Heart left ventricle (tissue), 13 donors: ENCODE measurements around the gene CFAP161.

Source experiments
- POLR2A ChIP-seq, 2 donors: fragments of 450-650 bp; IDR thresholded peaks; one replicate each; pipeline ENCODE4 v1.6.1; 2017; ENCODE audit warnings: antibody characterized with exemption in 2 of 2, mild to moderate bottlenecking in 2 of 2, moderate library complexity in 2 of 2
- TF ChIP-seq, protein P1 (sequence below), 12 donors: fragments of 200-600 bp; sonication (generic) in 4 of 12; IDR thresholded peaks; one replicate each; pipeline versions ENCODE4 v1.5.0 to v1.8.0; 2018 to 2022; ENCODE audit warnings: antibody characterized with exemption in 12 of 12, mild to moderate bottlenecking in 5 of 12
- donor health status: ischemic (EF 13 %, LVEDD 7.1; RV severe dilation, severe dysfunction).
- donor health status: DM: no; HTN: yes; CAD: no.
- donor health status: DM: no; HTN: no; CAD: no.
- donor health status: ischemic (EF 25% LVEDD 6.9; RV normal size, moderate dysfunction).
- donor health status: ischemic (EF 25% LVEDD 5.7; RV mildly dilated, moderate dysfunction).
- donor health status: ischemic (EF 35%, LVEDD 5.7; RV mildly dilated, moderate dysfunction).
- donor health status: nonischemic (EF 11% LVEDD 7.7; RV severe dilation, severe dysfunction).
- donor health status: DM: yes; HTN: yes; CAD: no.
- donor health status: PGD.
- donor health status: ischemic (EF 29% LVEDD 5.4; RV normal size, mild dysfunction).
- donor health status: nonischemic (EF 23%, LVEDD 6.1; RV moderate dilation, normal function).

DNA sequence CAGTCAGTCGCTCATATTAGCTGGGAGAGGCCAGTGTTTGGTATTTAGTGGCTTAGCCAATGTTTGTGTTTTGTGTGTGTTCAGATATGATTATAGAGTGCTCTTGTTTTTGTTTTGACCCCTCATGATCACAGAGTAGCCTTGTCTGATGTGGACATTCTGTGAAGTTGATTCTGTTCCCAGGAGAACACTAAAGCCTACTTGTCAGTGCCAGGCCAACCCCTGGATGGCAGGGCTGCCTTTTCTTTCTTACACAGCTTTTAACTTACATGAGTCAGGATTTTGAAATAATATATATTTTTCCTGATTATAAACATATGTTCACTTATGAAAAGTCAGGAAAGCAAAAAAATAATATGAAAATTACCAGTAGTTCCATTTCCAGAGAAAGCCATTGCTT is 11.9 kb downstream of the CFAP161 start:
- TF ChIP-seq, protein P1, sequence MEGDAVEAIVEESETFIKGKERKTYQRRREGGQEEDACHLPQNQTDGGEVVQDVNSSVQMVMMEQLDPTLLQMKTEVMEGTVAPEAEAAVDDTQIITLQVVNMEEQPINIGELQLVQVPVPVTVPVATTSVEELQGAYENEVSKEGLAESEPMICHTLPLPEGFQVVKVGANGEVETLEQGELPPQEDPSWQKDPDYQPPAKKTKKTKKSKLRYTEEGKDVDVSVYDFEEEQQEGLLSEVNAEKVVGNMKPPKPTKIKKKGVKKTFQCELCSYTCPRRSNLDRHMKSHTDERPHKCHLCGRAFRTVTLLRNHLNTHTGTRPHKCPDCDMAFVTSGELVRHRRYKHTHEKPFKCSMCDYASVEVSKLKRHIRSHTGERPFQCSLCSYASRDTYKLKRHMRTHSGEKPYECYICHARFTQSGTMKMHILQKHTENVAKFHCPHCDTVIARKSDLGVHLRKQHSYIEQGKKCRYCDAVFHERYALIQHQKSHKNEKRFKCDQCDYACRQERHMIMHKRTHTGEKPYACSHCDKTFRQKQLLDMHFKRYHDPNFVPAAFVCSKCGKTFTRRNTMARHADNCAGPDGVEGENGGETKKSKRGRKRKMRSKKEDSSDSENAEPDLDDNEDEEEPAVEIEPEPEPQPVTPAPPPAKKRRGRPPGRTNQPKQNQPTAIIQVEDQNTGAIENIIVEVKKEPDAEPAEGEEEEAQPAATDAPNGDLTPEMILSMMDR (IDR thresholded peaks at IDR 0.05): no peak
- no peak for TF ChIP-seq POLR2A (IDR thresholded peaks at IDR 0.05)
